HCT116 (cell line): ENCODE results near the gene TMEM239. TPM values are rescaled to one million over a fixed set of nuclear protein-coding genes. Genes with fewer than 3 reads are reported as not detected.

Experiments used
- ATAC-seq: fragments of 200-7000 bp; cut with Tn5 transposase; 2 replicates; pipeline ENCODE4 v1.9.1; 2020; ENCODE audit warnings: mild to moderate bottlenecking, moderate library complexity
- BruUV-seq: library from RNA; stranded (reverse); fragments of 400-500 nt; replicated peaks from 2 replicates; lab custom pipeline; 2021; lab: Mats Ljungman, UMichigan
- CTCF ChIA-PET: fragments of 300-600 bp; sonication (Branson Sonifier 250); formaldehyde crosslinking; loops from one replicate; lab custom pipeline; 2021; ENCODE audit warnings: antibody characterized with exemption; lab: Charles Lee
- POLR2A ChIA-PET: fragments of 300-600, 350-600 bp; sonication (Branson Sonifier 250); formaldehyde crosslinking; loops from one replicate; lab custom pipeline; 2021; ENCODE audit warnings: antibody characterized with exemption; lab: Charles Lee
- RAD21 ChIA-PET, 2 experiments: fragments of 300-600 bp; sonication (Branson Sonifier 250); formaldehyde crosslinking; loops; one replicate each; lab custom pipeline; 2023; ENCODE audit warnings: low total read pairs in 2 of 2; ENCODE audit not compliant: uncharacterized antibody in 2 of 2, unreplicated experiment in 2 of 2, low non-redundant PET in 1 of 2; lab: Charles Lee
- DNase-seq: peaks from one replicate; pipeline ENCODE4 v3.0.0-alpha.2; 2010; ENCODE audit warnings: low read depth, low spot score
- H2AFZ ChIP-seq: fragments of 200-600 bp; shearing (Covaris generic), sonication (generic); 2 replicates; pipeline ENCODE4 v1.6.1; 2017; ENCODE audit warnings: low read depth, mixed run types, mixed read lengths, antibody characterized with exemption, low read length; ENCODE audit not compliant: poor library complexity, severe bottlenecking
- H3K27ac ChIP-seq: 2 replicates; pipeline ENCODE4 v1.5.1; 2012; ENCODE audit warnings: low read depth, low read length
- H3K27me3 ChIP-seq: fragments of 200-600 bp; sonication (generic); 2 replicates; pipeline ENCODE4 v1.6.1; 2016; ENCODE audit warnings: mixed run types, low read length, mixed read lengths; ENCODE audit not compliant: insufficient read depth
- H3K36me3 ChIP-seq, 2 experiments: fragments of 200-500 bp in 1 of 2; fragments of 200-600 bp in 1 of 2; sonication (Bioruptor generic) in 1 of 2; sonication (generic) in 1 of 2; 2 replicates each; pipeline versions ENCODE4 v1.5.1 to v1.6.1; 2014 to 2016; ENCODE audit warnings: low read length in 2 of 2, inconsistent platforms in 1 of 2, mixed read lengths in 1 of 2, mixed run types in 1 of 2; ENCODE audit not compliant: insufficient read depth in 2 of 2, control insufficient read depth in 1 of 2
- H3K4me1 ChIP-seq, 2 experiments: fragments of 200-600 bp in 1 of 2; sonication (generic) in 1 of 2; 2 replicates each; pipeline versions ENCODE4 v1.5.1 to v1.6.1; 2012 to 2017; ENCODE audit warnings: low read length in 2 of 2, inconsistent platforms in 1 of 2, mild to moderate bottlenecking in 1 of 2, mixed read lengths in 1 of 2, mixed run types in 1 of 2, moderate library complexity in 1 of 2; ENCODE audit not compliant: insufficient read depth in 2 of 2, control insufficient read depth in 1 of 2
- H3K4me2 ChIP-seq: fragments of 200-600 bp; sonication (generic); 2 replicates; pipeline ENCODE4 v1.6.1; 2017; ENCODE audit warnings: mixed run types, low read length, mixed read lengths
- H3K4me3 ChIP-seq, 2 experiments: fragments of 200-600 bp in 1 of 2; sonication (generic) in 1 of 2; replicated peaks in 1 of 2; 2 replicates each; pipeline ENCODE4 v1.5.1; 2011 to 2016; ENCODE audit warnings: low read length in 2 of 2, control low read depth in 1 of 2, low read depth in 1 of 2, mild to moderate bottlenecking in 1 of 2, mixed read lengths in 1 of 2, mixed run types in 1 of 2
- H3K79me2 ChIP-seq: fragments of 200-600 bp; sonication (generic); 2 replicates; pipeline ENCODE4 v1.6.1; 2017; ENCODE audit warnings: mild to moderate bottlenecking, mixed run types, low read length, moderate library complexity, mixed read lengths; ENCODE audit not compliant: insufficient read depth
- H3K9ac ChIP-seq: fragments of 200-600 bp; sonication (generic); 2 replicates; pipeline ENCODE4 v1.6.1; 2016; ENCODE audit warnings: low read length, mixed read lengths
- H3K9me2 ChIP-seq: fragments of 200-600 bp; sonication (generic), shearing (Covaris generic); 2 replicates; pipeline ENCODE4 v1.6.1; 2017; ENCODE audit warnings: mixed run types, mild to moderate bottlenecking, moderate library complexity; ENCODE audit not compliant: insufficient read depth
- H3K9me3 ChIP-seq, 2 experiments: fragments of 200-500 bp in 1 of 2; fragments of 200-600 bp in 1 of 2; sonication (Bioruptor generic) in 1 of 2; sonication (generic) in 1 of 2; 2 replicates each; pipeline ENCODE4 v1.6.1; 2014 to 2017; ENCODE audit warnings: low read length in 2 of 2, mixed read lengths in 2 of 2, inconsistent platforms in 1 of 2, low read depth in 1 of 2, mild to moderate bottlenecking in 1 of 2, mixed run types in 1 of 2, moderate library complexity in 1 of 2; ENCODE audit not compliant: control insufficient read depth in 1 of 2, insufficient read depth in 1 of 2
- H4K20me1 ChIP-seq: fragments of 200-600 bp; sonication (generic), shearing (Covaris generic); 2 replicates; pipeline ENCODE4 v1.6.1; 2017; ENCODE audit warnings: mixed run types, mild to moderate bottlenecking, moderate library complexity; ENCODE audit not compliant: insufficient read depth
- ATF3 ChIP-seq: IDR thresholded peaks from 2 replicates; pipeline ENCODE4 v1.6.1; 2012
- CBX3 ChIP-seq: IDR thresholded peaks from 2 replicates; pipeline ENCODE4 v1.6.1; 2012; ENCODE audit warnings: low read depth
- CEBPB ChIP-seq: IDR thresholded peaks from 2 replicates; pipeline ENCODE4 v1.6.1; 2012; ENCODE audit warnings: low read depth
- CTCF ChIP-seq, 3 experiments: fragments of 200-600 bp in 1 of 3; sonication (generic) in 1 of 3; IDR thresholded peaks in 2 of 3; conservative IDR thresholded peaks in 1 of 3; 2 replicates each; pipeline ENCODE4 v1.5.1; 2012 to 2017; ENCODE audit warnings: low read depth in 2 of 3, low read length in 2 of 3, antibody characterized with exemption in 1 of 3, borderline replicate concordance in 1 of 3, control low read depth in 1 of 3, mild to moderate bottlenecking in 1 of 3, mixed read lengths in 1 of 3, mixed run types in 1 of 3, moderate library complexity in 1 of 3; ENCODE audit not compliant: insufficient read depth in 1 of 3
- ELF1 ChIP-seq: IDR thresholded peaks from 2 replicates; pipeline ENCODE4 v1.6.1; 2012; ENCODE audit warnings: low read depth, borderline replicate concordance
- EZH2 ChIP-seq: fragments of 200-600 bp; sonication (generic); IDR thresholded peaks from 2 replicates; pipeline ENCODE4 v1.6.1; 2017; ENCODE audit warnings: antibody characterized with exemption, mixed run types
- EZH2phosphoT487 ChIP-seq: fragments of 200-600 bp; IDR thresholded peaks from 2 replicates; pipeline ENCODE4 v1.6.1; 2018; ENCODE audit warnings: antibody characterized with exemption, borderline replicate concordance
- FOSL1 ChIP-seq: IDR thresholded peaks from 2 replicates; pipeline ENCODE4 v1.6.1; 2012; ENCODE audit warnings: low read depth
- JUND ChIP-seq: IDR thresholded peaks from 2 replicates; pipeline ENCODE4 v1.6.1; 2012
- POLR2A ChIP-seq: IDR thresholded peaks from 2 replicates; pipeline ENCODE4 v1.7.0; 2011; ENCODE audit warnings: borderline replicate concordance; ENCODE audit not compliant: insufficient read depth, insufficient read length; ENCODE audit errors: extremely low read depth
- RAD21 ChIP-seq: IDR thresholded peaks from 2 replicates; pipeline ENCODE4 v1.6.1; 2012; ENCODE audit warnings: low read depth, mild to moderate bottlenecking
- REST ChIP-seq: IDR thresholded peaks from 2 replicates; pipeline ENCODE4 v1.6.1; 2012; ENCODE audit warnings: low read depth
- SIN3A ChIP-seq: IDR thresholded peaks from 2 replicates; pipeline ENCODE4 v1.6.1; 2012; ENCODE audit warnings: low read depth
- SP1 ChIP-seq: IDR thresholded peaks from 2 replicates; pipeline ENCODE4 v1.6.1; 2012; ENCODE audit warnings: low read depth
- SRF ChIP-seq: IDR thresholded peaks from 2 replicates; pipeline ENCODE4 v1.6.1; 2012; ENCODE audit warnings: low read depth
- TCF7L2 ChIP-seq: IDR thresholded peaks from 2 replicates; pipeline ENCODE4 v1.7.0; 2011; ENCODE audit warnings: borderline replicate concordance, inconsistent platforms; ENCODE audit not compliant: insufficient read depth, insufficient read length; ENCODE audit errors: extremely low read depth
- YY1 ChIP-seq: IDR thresholded peaks from 2 replicates; pipeline ENCODE4 v1.6.1; 2011; ENCODE audit warnings: low read length, low read depth, moderate library complexity, mild to moderate bottlenecking; ENCODE audit not compliant: insufficient replicate concordance; ENCODE audit errors: extremely low read depth
- ZBTB33 ChIP-seq: IDR thresholded peaks from 2 replicates; pipeline ENCODE4 v1.6.1; 2011; ENCODE audit warnings: mild to moderate bottlenecking, low read length, moderate library complexity; ENCODE audit not compliant: insufficient replicate concordance; ENCODE audit errors: extremely low read depth
- ZFX ChIP-seq: fragments of 450-650 bp; IDR thresholded peaks from 2 replicates; pipeline ENCODE4 v1.6.1; 2017
- ZNF274 ChIP-seq: fragments of 200-500 bp; sonication (Bioruptor generic); IDR thresholded peaks from 2 replicates; pipeline ENCODE4 v1.6.1; 2014; ENCODE audit warnings: mild to moderate bottlenecking, low read depth, low read length, inconsistent platforms
- intact Hi-C: fragments of 100-400 bp; cut with micrococcal nuclease; formaldehyde crosslinking; loops from 2 replicates; pipeline ENCODE4 v1.10.0; 2022
- total RNA-seq: library from RNA; stranded (reverse); gene quantifications from one replicate; pipeline ENCODE4 v1.2.1, GENCODE V29; 2021; ENCODE audit not compliant: unreplicated experiment

The TMEM239 gene
- total RNA-seq, 1 experiment from 2014 or later = not detected

GRCh38 chr20:2801286-2801728 lies 14.9 kb upstream of the TMEM239 start:
- no peaks in the 10 kb centered on the region for H3K36me3 ChIP-seq
- H3K4me1 ChIP-seq = peaks cover 12 to 17% of the 10 kb centered on the region in 2 experiments; a peak in 3 of 4 replicates
- ATAC-seq (no peak), DNase-seq (no peak)
- H3K9ac ChIP-seq = no peak overlapping the region
- no peak overlapping the region for H2AFZ ChIP-seq
- no TSS peak for BruUV-seq
- no peaks in the 10 kb centered on the region for H3K27me3 ChIP-seq
- POLR2A ChIA-PET = no interaction called here
- CTCF ChIA-PET = no interaction called here
- no peaks in the 10 kb centered on the region for H4K20me1 ChIP-seq
- TF ChIP-seq ZFX (no peak), REST (no peak), SIN3A (no peak), ATF3 (no peak), YY1 (no peak), SRF (no peak), FOSL1 (no peak), CTCF (IDR thresholded peaks at IDR 0.05 in 2 of 3, conservative IDR thresholded peaks at IDR 0.05 in 1 of 3; ENCODE audit: borderline replicate concordance in 1 of 3, insufficient read depth in 1 of 3, low read depth in 2 of 3, low read length in 2 of 3) (no peak), CEBPB (no peak), ELF1 (no peak), SP1 (no peak), POLR2A (no peak), ZNF274 (no peak), EZH2 (no peak), TCF7L2 (no peak), CBX3 (no peak), RAD21 (no peak), EZH2phosphoT487 (no peak), JUND (no peak), ZBTB33 (no peak)
- no peak overlapping the region for H3K4me3 ChIP-seq
- no peak overlapping the region for H3K4me2 ChIP-seq
- H3K9me2 ChIP-seq = no peaks in the 10 kb centered on the region
- no peaks in the 10 kb centered on the region for H3K79me2 ChIP-seq
- RAD21 ChIA-PET = no interaction called here
- intact Hi-C loops = no loop called here
- no peak overlapping the region for H3K27ac ChIP-seq
- H3K9me3 ChIP-seq = no peaks in the 10 kb centered on the region
